OCI-LY7 (cell line): ENCODE measurements around the gene TMEM119. TPM values are rescaled to one million over a fixed set of nuclear protein-coding genes. Genes with fewer than 3 reads are reported as not detected.

Source experiments
- BruUV-seq: library from RNA; stranded (reverse); fragments of 400-500 nt; replicated peaks from 2 replicates; lab custom pipeline; 2021; lab: Mats Ljungman, UMichigan
- CTCF ChIA-PET: fragments of 300-600 bp; sonication (Branson Sonifier 250); formaldehyde crosslinking; loops from one replicate; lab custom pipeline; 2022; ENCODE audit warnings: antibody characterized with exemption; ENCODE audit not compliant: unreplicated experiment; lab: Charles Lee
- POLR2A ChIA-PET: fragments of 300-600 bp; sonication (Branson Sonifier 250); formaldehyde crosslinking; loops from one replicate; lab custom pipeline; 2022; ENCODE audit warnings: antibody characterized with exemption; lab: Charles Lee
- DNase-seq: peaks from one replicate; pipeline ENCODE4 v3.0.0-alpha.2; 2015; ENCODE audit warnings: low spot score
- H2AFZ ChIP-seq: fragments of 200-600 bp; sonication (generic), shearing (Covaris generic); 2 replicates; pipeline ENCODE4 v1.6.1; 2014; ENCODE audit warnings: mild to moderate bottlenecking, antibody characterized with exemption, low read length, moderate library complexity
- H3K27ac ChIP-seq: fragments of 200-600 bp; sonication (generic); 2 replicates; pipeline ENCODE4 v1.5.1; 2014; ENCODE audit warnings: mixed run types, low read depth, mild to moderate bottlenecking, moderate library complexity, low read length, inconsistent platforms; ENCODE audit not compliant: poor library complexity, severe bottlenecking
- H3K36me3 ChIP-seq: fragments of 200-600 bp; sonication (generic); 2 replicates; pipeline ENCODE4 v1.6.1; 2014; ENCODE audit warnings: mild to moderate bottlenecking, antibody characterized with exemption, low read length, moderate library complexity, mixed read lengths; ENCODE audit not compliant: insufficient read depth
- H3K4me1 ChIP-seq: fragments of 200-600 bp; sonication (generic); 2 replicates; pipeline ENCODE4 v1.5.1; 2014; ENCODE audit warnings: mild to moderate bottlenecking, low read length; ENCODE audit not compliant: insufficient read depth, poor library complexity, severe bottlenecking
- H3K4me2 ChIP-seq: fragments of 200-600 bp; sonication (generic); 2 replicates; pipeline ENCODE4 v1.6.1; 2014; ENCODE audit warnings: mild to moderate bottlenecking, low read length
- H3K4me3 ChIP-seq: fragments of 200-600 bp; sonication (generic); 2 replicates; pipeline ENCODE4 v1.5.1; 2014; ENCODE audit warnings: mild to moderate bottlenecking, low read depth, low read length; ENCODE audit not compliant: poor library complexity, severe bottlenecking
- H3K79me2 ChIP-seq: fragments of 200-600 bp; sonication (generic); 2 replicates; pipeline ENCODE4 v1.6.1; 2016; ENCODE audit warnings: low read depth, mild to moderate bottlenecking, low read length, moderate library complexity, mixed read lengths; ENCODE audit not compliant: insufficient read depth
- H3K9me2 ChIP-seq: fragments of 200-600 bp; sonication (generic); 2 replicates; pipeline ENCODE4 v1.6.1; 2016; ENCODE audit warnings: mild to moderate bottlenecking, low read length, mixed read lengths; ENCODE audit not compliant: insufficient read depth
- H3K9me3 ChIP-seq: fragments of 200-600 bp; sonication (generic); 2 replicates; pipeline ENCODE4 v1.6.1; 2014; ENCODE audit warnings: mild to moderate bottlenecking, mixed run types, low read length, mixed read lengths
- H4K20me1 ChIP-seq: fragments of 200-600 bp; sonication (generic); 2 replicates; pipeline ENCODE4 v1.6.1; 2014; ENCODE audit warnings: mild to moderate bottlenecking, antibody characterized with exemption, low read length, moderate library complexity, mixed read lengths; ENCODE audit not compliant: insufficient read depth
- EZH2phosphoT487 ChIP-seq: fragments of 200-600 bp; sonication (generic); IDR thresholded peaks from 2 replicates; pipeline ENCODE4 v1.6.1; 2018; ENCODE audit warnings: low read depth, borderline replicate concordance, mild to moderate bottlenecking, mixed run types, antibody characterized with exemption, low read length, moderate library complexity, mixed read lengths
- intact Hi-C: fragments of 100-400 bp; cut with micrococcal nuclease; formaldehyde crosslinking; loops from one replicate; pipeline ENCODE4 v1.10.0; 2022; ENCODE audit not compliant: unreplicated experiment
- total RNA-seq, 2 experiments: library from RNA; depleted of rRNA in 1 of 2; stranded (reverse); fragments of >200 nt in 1 of 2; shearing (Covaris generic) in 1 of 2; gene quantifications; 2 replicates each; pipeline ENCODE4 v1.2.3, GENCODE V29; 2014 to 2022
- TF ChIP-seq, protein P1 (sequence below): fragments of 200-600 bp; sonication (generic); conservative IDR thresholded peaks from 2 replicates; pipeline ENCODE4 v1.5.1; 2014; ENCODE audit warnings: mild to moderate bottlenecking, antibody characterized with exemption, low read length, moderate library complexity, mixed read lengths

Gene TMEM119
- total RNA-seq, 2 experiments from 2014 or later, result not detected

DNA sequence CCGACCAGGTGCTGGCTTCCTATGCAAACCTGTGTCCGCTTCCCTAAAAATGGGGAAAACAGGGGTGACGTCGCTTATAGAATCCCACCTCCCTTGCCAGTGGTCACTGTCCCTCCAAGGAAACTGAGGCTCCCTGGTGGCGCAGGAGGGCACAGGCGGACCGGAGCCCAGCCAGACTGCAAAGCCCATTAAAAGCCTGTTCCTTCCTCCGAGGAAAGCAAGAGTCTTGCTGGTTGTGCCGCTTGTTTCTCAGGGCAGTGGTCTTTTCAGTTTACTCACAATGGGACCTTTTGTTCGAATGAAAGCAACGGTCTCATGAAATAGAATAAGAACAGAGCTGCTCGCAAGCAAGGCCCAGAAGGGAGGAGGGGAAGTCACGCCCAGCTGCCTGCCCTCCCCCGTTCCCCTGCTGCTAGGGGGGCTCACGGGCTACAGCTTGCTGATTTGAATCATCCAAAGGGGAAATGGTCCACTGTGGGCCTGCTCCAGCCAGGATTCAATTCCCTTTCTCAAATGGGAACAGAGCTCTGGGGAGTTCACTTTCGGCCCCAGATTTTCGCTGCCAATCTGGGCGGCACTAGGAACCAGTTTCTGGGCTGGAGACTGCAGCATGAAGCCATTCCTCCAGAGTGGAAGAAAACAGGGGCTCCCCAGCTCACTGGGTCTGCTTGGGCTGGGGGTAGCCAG lies 40.4 kb upstream of the TMEM119 start:
- Histone ChIP-seq H3K4me2 (peak overlapping the region; percentile 77), H3K9me2 (no peaks in the 10 kb centered on the region), H2AFZ (no peak overlapping the region), H3K36me3 (peaks cover 24% of the 10 kb centered on the region), H3K9me3 (0 out of 2 replicates have a peak, but pooled peaks cover 4% of the 10 kb centered on the region), H3K27ac (peak overlapping the region; percentile 99), H4K20me1 (no peaks in the 10 kb centered on the region), H3K79me2 (peaks cover 47% of the 10 kb centered on the region; the same call in 1 of the 2 replicates), H3K4me1 (peaks cover 88% of the 10 kb centered on the region), H3K4me3 (peak overlapping the region; percentile 75)
- intact Hi-C loops, result loop anchor here (10.0 kb wide), 2 partner anchors 457 to 1683 kb away; partner anchors contain the start of genes ALKBH2, TMEM263 and UNG
- no TSS peak for BruUV-seq
- TF ChIP-seq, protein P1, sequence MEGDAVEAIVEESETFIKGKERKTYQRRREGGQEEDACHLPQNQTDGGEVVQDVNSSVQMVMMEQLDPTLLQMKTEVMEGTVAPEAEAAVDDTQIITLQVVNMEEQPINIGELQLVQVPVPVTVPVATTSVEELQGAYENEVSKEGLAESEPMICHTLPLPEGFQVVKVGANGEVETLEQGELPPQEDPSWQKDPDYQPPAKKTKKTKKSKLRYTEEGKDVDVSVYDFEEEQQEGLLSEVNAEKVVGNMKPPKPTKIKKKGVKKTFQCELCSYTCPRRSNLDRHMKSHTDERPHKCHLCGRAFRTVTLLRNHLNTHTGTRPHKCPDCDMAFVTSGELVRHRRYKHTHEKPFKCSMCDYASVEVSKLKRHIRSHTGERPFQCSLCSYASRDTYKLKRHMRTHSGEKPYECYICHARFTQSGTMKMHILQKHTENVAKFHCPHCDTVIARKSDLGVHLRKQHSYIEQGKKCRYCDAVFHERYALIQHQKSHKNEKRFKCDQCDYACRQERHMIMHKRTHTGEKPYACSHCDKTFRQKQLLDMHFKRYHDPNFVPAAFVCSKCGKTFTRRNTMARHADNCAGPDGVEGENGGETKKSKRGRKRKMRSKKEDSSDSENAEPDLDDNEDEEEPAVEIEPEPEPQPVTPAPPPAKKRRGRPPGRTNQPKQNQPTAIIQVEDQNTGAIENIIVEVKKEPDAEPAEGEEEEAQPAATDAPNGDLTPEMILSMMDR, result peak; percentile 30; the same call in 1 of the 2 replicates
- no peak for TF ChIP-seq EZH2phosphoT487
- CTCF ChIA-PET, result interaction anchor here (0.6 to 2.0 kb wide), 3 partner anchors 26 to 134 kb away, joined by 3 to 6 read pairs (median 4); no protein-coding TSS in a partner anchor
- peak; percentile 77 for DNase-seq
- POLR2A ChIA-PET, result interaction anchor here (0.9 to 17.7 kb wide), 10 partner anchors 11 to 423 kb away, joined by 3 to 330 read pairs (median 30); partner anchors contain the start of genes ISCU and SART3

GRCh38 chr12:108637222-108637971 lies 39.5 kb upstream of the TMEM119 start:
- BruUV-seq, result no TSS peak
- Histone ChIP-seq H3K9me2 (no peaks in the 10 kb centered on the region), H3K4me3 (peak overlapping the region; percentile 75), H3K27ac (peak overlapping the region; percentile 99), H2AFZ (no peak overlapping the region), H3K4me2 (peak overlapping the region; percentile 77), H4K20me1 (no peaks in the 10 kb centered on the region), H3K4me1 (peaks cover 88% of the 10 kb centered on the region), H3K9me3 (0 out of 2 replicates have a peak, but pooled peaks cover 4% of the 10 kb centered on the region), H3K36me3 (peaks cover 21% of the 10 kb centered on the region), H3K79me2 (peaks cover 47% of the 10 kb centered on the region; the same call in 1 of the 2 replicates)
- peak; percentile 89 for DNase-seq
- TF ChIP-seq EZH2phosphoT487, result no peak
- TF ChIP-seq, protein P1, result no peak
- intact Hi-C loops, result loop anchor here (1.0 to 10.0 kb wide), 3 partner anchors 94 to 1683 kb away; partner anchors contain the start of genes ALKBH2, CORO1C, TMEM263 and UNG
- CTCF ChIA-PET, result interaction anchor here (1.2 to 2.0 kb wide), 3 partner anchors 25 to 69 kb away, joined by 3 to 6 read pairs (median 4); no protein-coding TSS in a partner anchor
- POLR2A ChIA-PET, result interaction anchor here (0.5 to 17.7 kb wide), 16 partner anchors 8 to 1824 kb away, joined by 3 to 330 read pairs (median 6); partner anchors contain the start of genes ISCU and SART3
